ENCODE measurements around the gene SLC28A3.
"Not testable (repeated sequence)": the region's sequence is repeated elsewhere in the genome, so short reads cannot be mapped to it uniquely, and the experiment has no call there.

Gene SLC28A3, protein sequence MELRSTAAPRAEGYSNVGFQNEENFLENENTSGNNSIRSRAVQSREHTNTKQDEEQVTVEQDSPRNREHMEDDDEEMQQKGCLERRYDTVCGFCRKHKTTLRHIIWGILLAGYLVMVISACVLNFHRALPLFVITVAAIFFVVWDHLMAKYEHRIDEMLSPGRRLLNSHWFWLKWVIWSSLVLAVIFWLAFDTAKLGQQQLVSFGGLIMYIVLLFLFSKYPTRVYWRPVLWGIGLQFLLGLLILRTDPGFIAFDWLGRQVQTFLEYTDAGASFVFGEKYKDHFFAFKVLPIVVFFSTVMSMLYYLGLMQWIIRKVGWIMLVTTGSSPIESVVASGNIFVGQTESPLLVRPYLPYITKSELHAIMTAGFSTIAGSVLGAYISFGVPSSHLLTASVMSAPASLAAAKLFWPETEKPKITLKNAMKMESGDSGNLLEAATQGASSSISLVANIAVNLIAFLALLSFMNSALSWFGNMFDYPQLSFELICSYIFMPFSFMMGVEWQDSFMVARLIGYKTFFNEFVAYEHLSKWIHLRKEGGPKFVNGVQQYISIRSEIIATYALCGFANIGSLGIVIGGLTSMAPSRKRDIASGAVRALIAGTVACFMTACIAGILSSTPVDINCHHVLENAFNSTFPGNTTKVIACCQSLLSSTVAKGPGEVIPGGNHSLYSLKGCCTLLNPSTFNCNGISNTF

GRCh38 chr9:84340535-84340934 is at the start of gene SLC28A3:
Gene SLC28A3 (minus strand): TSS chr9:84340758. CDS start chr9:84340633, 125 bp downstream.
- DNase-seq: no peak

- DNase-seq: not testable (repeated sequence)
These were observed 49.7 kb upstream of the SLC28A3 start for GRCh38 chr9:84390254-84390653.

DNA sequence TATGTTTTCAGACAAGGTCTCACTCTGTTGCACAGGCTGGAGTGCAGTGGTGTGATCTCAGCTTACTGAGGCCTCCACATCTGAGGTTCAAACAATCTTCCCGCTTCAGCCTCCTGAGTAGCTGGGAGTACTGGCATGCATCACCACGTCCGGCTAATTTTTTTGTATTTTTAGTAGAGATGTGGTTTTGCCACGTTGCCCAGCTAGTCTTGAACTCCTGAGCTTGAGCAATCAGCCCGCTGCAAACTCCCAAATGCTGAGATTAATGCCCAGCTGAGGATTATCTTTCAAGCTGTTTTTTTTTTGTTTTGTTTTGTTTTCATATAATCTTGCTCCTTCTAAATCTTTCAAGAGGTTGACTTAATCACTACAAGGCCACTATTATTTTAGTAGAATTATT is 47.3 kb upstream of the SLC28A3 start:
- no peak for DNase-seq

DNA sequence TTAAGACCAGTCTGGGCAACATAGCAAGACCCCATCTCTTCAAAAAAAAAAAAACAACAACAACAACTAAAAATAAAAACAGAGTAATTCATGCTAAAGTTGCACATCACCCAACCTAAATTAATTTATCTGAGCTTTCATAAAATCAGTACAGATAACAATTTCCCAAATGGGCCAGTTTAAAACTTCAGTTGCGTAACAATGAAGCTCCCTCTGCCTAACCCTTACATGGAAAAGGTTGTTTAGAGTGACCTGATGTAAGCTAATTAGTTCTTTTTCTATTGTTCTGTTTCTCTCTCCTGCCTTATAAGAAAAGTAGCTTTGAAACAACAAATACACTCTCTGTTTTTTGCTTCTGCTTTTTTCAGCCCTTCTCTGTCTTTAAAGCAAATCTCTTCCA is 46.2 kb upstream of the SLC28A3 start:
- DNase-seq: no peak

DNA sequence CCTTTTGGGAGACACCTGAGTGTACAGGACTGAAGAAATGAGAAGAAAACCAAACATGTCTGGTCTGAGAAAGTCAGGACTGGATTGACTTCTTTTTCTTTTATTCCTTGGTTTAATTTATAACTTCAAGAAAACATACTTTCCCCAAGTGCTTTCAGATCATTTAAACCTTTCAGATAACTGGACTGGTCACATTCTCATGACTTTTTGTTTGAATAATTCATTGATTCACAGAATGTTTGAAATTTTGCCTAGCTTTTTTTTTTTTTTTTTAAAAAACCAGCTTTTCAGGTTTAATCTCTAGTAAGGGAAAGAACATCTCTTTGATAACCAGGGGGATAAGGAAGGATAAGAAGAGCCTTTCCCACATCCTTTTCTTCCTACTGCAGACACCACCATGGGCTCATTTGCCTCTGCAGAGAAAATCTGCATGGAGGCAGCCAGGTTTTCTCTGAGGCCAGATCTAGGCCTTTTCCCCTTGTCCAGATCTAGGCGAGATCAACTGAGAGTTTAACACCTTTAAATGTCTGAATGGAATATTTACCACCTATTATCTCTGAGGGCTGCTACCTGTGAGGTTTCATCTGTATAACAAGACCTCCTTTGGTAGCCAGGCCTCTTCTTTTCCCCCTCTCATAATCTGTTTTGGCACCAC is 45.0 kb upstream of the SLC28A3 start:
- no peak for DNase-seq

DNA sequence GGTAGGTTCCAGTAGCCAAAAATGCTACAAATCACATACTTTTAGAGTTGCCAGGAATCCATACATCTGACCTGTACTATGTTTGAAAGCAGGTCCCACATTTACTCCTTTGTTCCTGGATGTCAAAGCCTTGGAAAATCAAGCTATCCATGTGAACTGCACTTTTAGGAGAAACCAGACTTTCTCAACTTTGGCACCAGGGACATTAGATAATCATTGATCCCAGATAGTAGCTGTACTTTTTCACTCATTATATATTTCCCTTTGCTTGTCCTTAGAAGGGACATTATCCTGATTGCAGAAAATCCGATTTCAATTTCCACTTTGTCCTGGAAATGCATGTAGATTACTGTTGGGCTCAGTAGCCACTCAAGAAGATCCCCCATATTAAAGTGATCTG is 44.1 kb upstream of the SLC28A3 start:
- no peak for DNase-seq

DNA sequence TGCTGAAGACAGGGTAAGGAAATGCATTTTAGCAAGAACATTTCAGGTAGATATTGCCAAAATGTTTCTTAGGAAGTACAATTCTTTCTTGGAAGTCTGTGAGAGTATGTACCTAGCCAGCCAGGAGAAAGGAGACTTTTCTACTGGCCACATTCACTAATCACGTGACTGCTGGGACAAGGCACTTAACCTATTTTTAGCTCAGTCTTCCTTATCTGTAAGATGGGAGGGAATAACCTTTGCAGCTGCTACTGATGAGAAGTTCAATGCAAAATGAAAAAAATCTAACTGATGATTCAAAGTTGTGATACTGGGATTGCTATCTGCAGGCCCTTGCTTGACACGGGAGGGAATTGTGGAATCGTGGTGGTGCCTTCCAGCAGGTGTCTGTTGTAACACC is 42.6 kb upstream of the SLC28A3 start:
- no peak for DNase-seq

DNA sequence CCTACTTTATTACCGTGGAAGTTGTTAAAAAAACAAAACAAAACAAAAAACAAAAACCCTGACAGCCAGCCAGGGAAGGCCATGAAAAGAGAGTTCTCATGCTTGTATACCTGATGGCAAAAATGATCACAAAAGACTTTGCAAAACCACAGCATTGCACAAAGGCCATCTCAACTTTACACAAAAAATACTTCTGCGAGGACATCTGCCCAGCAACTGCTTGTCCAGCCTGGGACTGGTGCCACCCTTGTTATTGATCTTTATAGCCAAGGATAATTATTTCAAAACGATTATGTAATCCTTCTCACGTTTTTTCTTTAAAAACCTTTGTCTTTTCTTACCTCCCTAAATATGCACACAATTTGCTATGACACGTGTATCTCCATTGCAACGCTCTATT is 42.2 kb upstream of the SLC28A3 start:
- no peak for DNase-seq

GRCh38 chr9:84381508-84381907 is 41.0 kb upstream of the SLC28A3 start:
- no peak for DNase-seq

DNA sequence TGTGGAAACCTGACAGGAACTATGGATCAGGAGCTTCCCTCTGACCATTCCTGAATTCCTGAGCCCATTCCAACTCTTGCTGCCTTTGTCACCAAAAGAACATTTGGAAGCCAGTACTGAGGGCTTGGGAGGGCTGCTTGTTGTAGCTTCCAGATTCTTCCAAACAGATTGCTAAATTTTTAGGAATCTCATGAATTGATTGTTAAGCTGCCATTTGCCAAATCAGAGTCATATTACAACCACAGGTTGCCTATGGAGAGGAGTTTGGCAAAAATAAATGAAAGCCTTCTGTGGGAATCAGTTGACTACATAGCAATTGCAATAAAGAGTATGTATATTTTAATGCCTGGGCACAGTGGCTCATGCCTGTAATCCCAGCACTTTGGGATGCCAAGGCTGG is 39.2 kb upstream of the SLC28A3 start:
- DNase-seq: no peak

- DNase-seq: no peak
These were observed 35.4 kb upstream of the SLC28A3 start for GRCh38 chr9:84375954-84376353.

- no peak for DNase-seq
These were observed 34.0 kb upstream of the SLC28A3 start for GRCh38 chr9:84374516-84374915.

- no peak for DNase-seq
These were observed 33.5 kb upstream of the SLC28A3 start for GRCh38 chr9:84374013-84374412.

- no peak for DNase-seq
These were observed 31.2 kb upstream of the SLC28A3 start for GRCh38 chr9:84371737-84372136.

DNA sequence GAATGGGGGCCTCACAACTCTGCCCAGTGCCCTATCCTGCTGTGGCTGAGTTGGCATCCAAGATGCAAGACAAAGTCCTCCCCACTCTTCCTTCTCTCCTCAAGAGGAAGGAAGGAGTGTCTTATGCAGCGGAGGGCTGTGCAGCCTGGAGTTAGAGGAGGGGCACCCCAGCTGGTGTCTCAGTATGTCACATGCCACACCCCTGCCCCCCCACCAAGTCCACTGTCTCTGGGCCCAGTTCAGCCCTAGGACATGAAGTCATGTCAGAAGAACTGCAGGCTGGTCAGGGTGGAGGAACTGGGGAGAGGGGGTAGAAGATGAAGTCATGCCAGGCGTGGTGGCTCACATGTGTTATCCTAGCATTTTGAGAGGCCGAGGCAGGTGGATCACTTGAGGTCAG is 28.0 kb upstream of the SLC28A3 start:
- DNase-seq: no peak

- not testable (repeated sequence) for DNase-seq
These were observed 27.2 kb upstream of the SLC28A3 start for GRCh38 chr9:84367726-84368125.

GRCh38 chr9:84366683-84367082 is 26.1 kb upstream of the SLC28A3 start:
- no peak for DNase-seq

DNA sequence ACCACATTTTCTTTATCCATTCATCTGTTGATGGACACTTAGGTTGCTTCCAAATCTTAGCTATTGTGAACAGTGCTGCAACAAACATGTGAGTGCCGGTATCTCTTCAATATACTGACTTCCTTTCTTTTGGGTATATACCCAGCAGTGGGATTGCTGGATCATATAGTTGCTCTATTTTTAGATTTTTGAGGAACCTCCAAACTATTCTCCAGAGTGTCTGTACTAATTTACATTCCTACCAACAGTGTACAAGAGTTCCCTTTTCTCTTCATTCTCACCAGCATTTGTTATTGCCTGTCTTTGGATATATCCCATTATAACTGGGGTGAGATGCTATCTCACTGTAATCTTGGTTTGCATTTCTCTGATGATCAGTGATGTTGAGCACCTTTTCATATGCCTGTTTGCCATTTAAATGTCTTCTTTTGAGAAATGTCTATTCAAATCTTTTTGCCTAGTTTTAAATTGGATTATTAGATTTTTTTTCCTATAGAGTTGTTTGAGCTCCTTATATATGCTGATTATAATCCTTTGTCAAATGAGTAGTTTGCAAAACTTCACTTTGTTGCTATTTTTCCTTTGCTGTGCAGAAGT is 24.4 kb upstream of the SLC28A3 start:
- DNase-seq: not testable (repeated sequence)

- DNase-seq: no peak
These were observed 21.1 kb upstream of the SLC28A3 start for GRCh38 chr9:84361645-84362044.

DNA sequence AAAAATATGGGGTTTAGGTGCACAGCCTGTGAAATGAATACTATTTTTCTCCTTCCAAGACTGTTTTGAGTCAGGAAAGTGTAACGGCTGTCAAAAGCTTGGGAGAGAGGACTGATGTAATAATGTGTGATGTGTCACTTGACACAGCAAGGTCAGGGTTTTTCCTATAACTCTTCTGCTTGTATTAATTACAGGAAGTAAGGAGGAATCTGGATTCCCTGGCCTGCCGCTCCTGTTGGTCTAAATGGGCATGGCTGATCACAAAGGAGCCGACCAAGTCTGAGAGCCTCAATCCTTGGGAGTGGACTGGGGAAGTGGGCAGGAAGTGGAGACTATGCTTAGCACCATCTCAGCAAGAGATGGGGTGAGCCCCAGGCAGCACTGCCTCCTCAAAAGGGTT is 16.7 kb upstream of the SLC28A3 start:
- DNase-seq: no peak

- DNase-seq: no peak
These were observed 13.5 kb upstream of the SLC28A3 start for GRCh38 chr9:84354035-84354434.

GRCh38 chr9:84349671-84350070 is 9.1 kb upstream of the SLC28A3 start:
- no peak for DNase-seq

- no peak for DNase-seq
These were observed 2.6 kb upstream of the SLC28A3 start for GRCh38 chr9:84343111-84343521.

GRCh38 chr9:84339962-84340361 is 596 bp downstream of the SLC28A3 start:
- no peak for DNase-seq
